A549 (cell line): ENCODE data around the gene GPRIN3. TPM values are rescaled to one million over a fixed set of nuclear protein-coding genes. Genes with fewer than 3 reads are reported as not detected.

Experiments
- ATAC-seq, 2 experiments: fragments of 200-7000 bp in 1 of 2; fragments of >200 bp in 1 of 2; cut with Nextera tagmentation in 1 of 2; cut with Tn5 transposase in 1 of 2; 3 replicates each; pipeline versions ENCODE4 v1.8.0 to v1.9.1; 2018 to 2020; ENCODE audit warnings: mild to moderate bottlenecking in 1 of 2, moderate library complexity in 1 of 2
- CTCF ChIA-PET: fragments of 300-600 bp; sonication (Branson Sonifier 250); formaldehyde crosslinking; extraction: SDS; loops from one replicate; lab custom pipeline; 2021; ENCODE audit warnings: antibody characterized with exemption, inconsistent platforms; lab: Yijun Ruan, JAX
- POLR2A ChIA-PET: fragments of 350-600 bp; formaldehyde crosslinking; extraction: SDS; loops from one replicate; lab custom pipeline; 2021; ENCODE audit warnings: antibody characterized with exemption, inconsistent platforms; lab: Yijun Ruan, JAX
- DNase-seq, 2 experiments: peaks; one replicate each; pipeline versions ENCODE4 v3.0.0 to v3.0.0-alpha.2; 2011 to 2016; ENCODE audit warnings: low read depth in 1 of 2, low spot score in 1 of 2
- FAIRE-seq: peaks from 2 replicates; lab custom pipeline; 2011; peaks lifted over from hg19 to GRCh38; lab: Jason Lieb, UNC
- H3K27ac ChIP-seq, 2 experiments: fragments of >200 bp; sonication (Bioruptor Twin); formaldehyde crosslinking; 3 replicates each; pipeline ENCODE4 v1.5.1; 2016 to 2017
- H3K4me1 ChIP-seq: fragments of >200 bp; sonication (Bioruptor Twin); formaldehyde crosslinking; 3 replicates; pipeline ENCODE4 v1.6.1; 2016
- H3K4me2 ChIP-seq: fragments of >200 bp; sonication (Bioruptor Twin); formaldehyde crosslinking; 3 replicates; pipeline ENCODE4 v1.6.1; 2016
- H3K4me3 ChIP-seq: fragments of >200 bp; sonication (Bioruptor Twin); formaldehyde crosslinking; 3 replicates; pipeline ENCODE4 v1.5.1; 2016
- H3K9me3 ChIP-seq: fragments of >200 bp; sonication (Bioruptor Twin); formaldehyde crosslinking; 3 replicates; pipeline ENCODE4 v1.6.1; 2016
- ATOH8 ChIP-seq: fragments of 250-450 bp; sonication (Bioruptor Pico); IDR thresholded peaks from 2 replicates; pipeline ENCODE4 v1.5.0; 2020; ENCODE audit warnings: low read depth, mild to moderate bottlenecking, moderate library complexity
- BCL3 ChIP-seq: fragments of >200 bp; sonication (Bioruptor Twin); formaldehyde crosslinking; IDR thresholded peaks from 3 replicates; pipeline ENCODE4 v1.6.1; 2016
- CBX2 ChIP-seq: fragments of 200-600 bp; sonication (generic); IDR thresholded peaks from 2 replicates; pipeline ENCODE4 v1.6.1; 2016; ENCODE audit warnings: low read depth, mild to moderate bottlenecking, borderline replicate concordance
- CBX8 ChIP-seq: fragments of 200-600 bp; sonication (generic); IDR thresholded peaks from 2 replicates; pipeline ENCODE4 v1.6.1; 2016
- CTCF ChIP-seq: fragments of >200 bp; sonication (Bioruptor Twin); formaldehyde crosslinking; IDR thresholded peaks from 3 replicates; pipeline ENCODE4 v1.5.1; 2016
- EHF ChIP-seq: fragments of 250-450 bp; sonication (Bioruptor Pico); IDR thresholded peaks from 2 replicates; pipeline ENCODE4 v1.5.0; 2020; ENCODE audit warnings: mild to moderate bottlenecking
- ELK1 ChIP-seq: fragments of 150-350 bp; IDR thresholded peaks from 2 replicates; pipeline ENCODE4 v1.6.1; 2014; ENCODE audit warnings: low read depth, mild to moderate bottlenecking, low read length
- ESRRA ChIP-seq: fragments of 150-350 bp; IDR thresholded peaks from 2 replicates; pipeline ENCODE4 v1.6.1; 2014; ENCODE audit warnings: mild to moderate bottlenecking, low read length, borderline replicate concordance
- FOSL2 ChIP-seq, 2 experiments: fragments of 450-650 bp in 1 of 2; fragments of >200 bp in 1 of 2; sonication (Bioruptor Twin) in 1 of 2; formaldehyde crosslinking; IDR thresholded peaks; 2 replicates each; pipeline versions ENCODE4 v1.5.0 to v1.6.1; 2016 to 2020; ENCODE audit warnings: mild to moderate bottlenecking in 1 of 2, moderate library complexity in 1 of 2
- FOXS1 ChIP-seq: fragments of 250-450 bp; sonication (Bioruptor Pico); IDR thresholded peaks from 2 replicates; pipeline ENCODE4 v1.5.0; 2020; ENCODE audit warnings: mild to moderate bottlenecking, moderate library complexity
- GATA3 ChIP-seq: IDR thresholded peaks from 2 replicates; pipeline ENCODE4 v1.6.1; 2012; ENCODE audit warnings: borderline replicate concordance
- HMGXB4 ChIP-seq: fragments of 250-450 bp; sonication (Bioruptor Pico); IDR thresholded peaks from 2 replicates; pipeline ENCODE4 v1.5.0; 2021; ENCODE audit warnings: mild to moderate bottlenecking, moderate library complexity, borderline replicate concordance
- HOXA7 ChIP-seq: fragments of 250-450 bp; sonication (Bioruptor Pico); IDR thresholded peaks from 2 replicates; pipeline ENCODE4 v1.5.0; 2020; ENCODE audit warnings: mild to moderate bottlenecking, moderate library complexity
- JUN ChIP-seq, 2 experiments: fragments of >200 bp; sonication (Bioruptor Twin); formaldehyde crosslinking; IDR thresholded peaks; 2 replicates in 1 of 2; 3 replicates in 1 of 2; pipeline ENCODE4 v1.6.1; 2016 to 2017
- MAFK ChIP-seq: fragments of 450-650 bp; IDR thresholded peaks from 2 replicates; pipeline ENCODE4 v1.6.1; 2014; ENCODE audit not compliant: partially characterized antibody
- MAX ChIP-seq: IDR thresholded peaks from 2 replicates; pipeline ENCODE4 v1.6.1; 2012
- MYC ChIP-seq: IDR thresholded peaks from 2 replicates; pipeline ENCODE4 v1.6.1; 2012; ENCODE audit warnings: mild to moderate bottlenecking, inconsistent platforms, low read length, improper control_type of control experiment, borderline replicate concordance
- NR3C1 ChIP-seq: fragments of >200 bp; sonication (Bioruptor Twin); formaldehyde crosslinking; IDR thresholded peaks from 3 replicates; pipeline ENCODE4 v1.6.1; 2017
- PHF8 ChIP-seq: fragments of 200-600 bp; sonication (generic); IDR thresholded peaks from 2 replicates; pipeline ENCODE4 v1.6.1; 2016; ENCODE audit warnings: low read depth, mild to moderate bottlenecking, antibody characterized with exemption, moderate library complexity, borderline replicate concordance
- POLR2A ChIP-seq: IDR thresholded peaks from 2 replicates; pipeline ENCODE4 v1.6.1; 2012; ENCODE audit warnings: mild to moderate bottlenecking, low read length
- POLR2AphosphoS2 ChIP-seq: conservative IDR thresholded peaks from 2 replicates; pipeline ENCODE4 v1.6.1; 2012; ENCODE audit warnings: low read length, improper control_type of control experiment, inconsistent platforms
- RARB ChIP-seq: fragments of 250-450 bp; sonication (Bioruptor Pico); IDR thresholded peaks from 2 replicates; pipeline ENCODE4 v1.8.0; 2021; ENCODE audit warnings: mild to moderate bottlenecking, moderate library complexity
- RFX5 ChIP-seq: fragments of 450-650 bp; IDR thresholded peaks from 2 replicates; pipeline ENCODE4 v1.7.1; 2014; ENCODE audit warnings: antibody characterized with exemption, mild to moderate bottlenecking, moderate library complexity
- SMC3 ChIP-seq: fragments of >200 bp; sonication (Bioruptor Twin); formaldehyde crosslinking; IDR thresholded peaks from 3 replicates; pipeline ENCODE4 v1.6.1; 2018; ENCODE audit warnings: inconsistent platforms
- SREBF2 ChIP-seq: fragments of 450-650 bp; IDR thresholded peaks from 2 replicates; pipeline ENCODE4 v1.6.1; 2014; ENCODE audit warnings: mild to moderate bottlenecking, moderate library complexity
- TFCP2L1 ChIP-seq: fragments of 250-450 bp; sonication (Bioruptor Pico); IDR thresholded peaks from 2 replicates; pipeline ENCODE4 v1.5.0; 2021; ENCODE audit warnings: mild to moderate bottlenecking
- ZC3H11A ChIP-seq: fragments of 450-650 bp; IDR thresholded peaks from 2 replicates; pipeline ENCODE4 v1.6.1; 2014; ENCODE audit warnings: antibody characterized with exemption, mild to moderate bottlenecking
- ZSCAN20 ChIP-seq: fragments of 250-450 bp; sonication (Bioruptor Pico); IDR thresholded peaks from 2 replicates; pipeline ENCODE4 v1.8.0; 2022; ENCODE audit warnings: mild to moderate bottlenecking, moderate library complexity
- WGBS: methylation state at CpG from one replicate; pipeline ENCODE4 v1.1.6; 2017; ENCODE audit errors: missing lambda C conversion rate; 5-methylcytosine and 5-hydroxymethylcytosine counted together
- polyA plus RNA-seq, 4 experiments: library from polyadenylated mRNA; depleted of rRNA in 3 of 4; stranded (reverse); fragments of >200 nt; fragmentation: RNase III in 1 of 4; extraction: RNeasy Plus Mini Kit Qiagen cat#74134 plus additional on column Dnase treatment in 1 of 4; gene quantifications; 2 replicates in 3 of 4; 3 replicates in 1 of 4; pipeline ENCODE4 v1.2.3, GENCODE V29; 2011 to 2017

GPRIN3 gene
- polyA plus RNA-seq, 2 of the 4 experiments (the other 2 are of a cell fraction), result 6.8 to 18.7 TPM

- DNase-seq (no peak), ATAC-seq (no peak), FAIRE-seq (no peak)
- Histone ChIP-seq H3K27ac (no peak overlapping the region), H3K4me1 (peaks cover 40% of the 10 kb centered on the region), H3K4me2 (no peak overlapping the region), H3K9me3 (peaks cover 12% of the 10 kb centered on the region), H3K4me3 (no peak overlapping the region)
- CTCF ChIA-PET, result interaction anchor here (1.0 kb wide), 1 partner anchor 9 kb away, joined by 3 read pairs; no protein-coding TSS in a partner anchor
- WGBS, result 81% methylated on average over 3 of the region's 3 CpGs
- POLR2A ChIA-PET, result no interaction called here
- TF ChIP-seq ELK1 (no peak), PHF8 (no peak), HMGXB4 (CRISPR knock-in tag) (no peak), JUN (IDR thresholded peaks at IDR 0.05) (no peak), RARB (CRISPR knock-in tag) (no peak), HOXA7 (CRISPR knock-in tag) (no peak), RFX5 (no peak), GATA3 (no peak), MYC (no peak), TFCP2L1 (CRISPR knock-in tag) (no peak), SMC3 (no peak), POLR2AphosphoS2 (no peak), ZSCAN20 (CRISPR knock-in tag) (no peak), ATOH8 (no peak), FOSL2 (IDR thresholded peaks at IDR 0.05) (no peak), FOSL2 (CRISPR knock-in tag; IDR thresholded peaks at IDR 0.05) (no peak), CBX8 (no peak), FOXS1 (CRISPR knock-in tag) (no peak), MAX (no peak)
Observed at GRCh38 chr4:89263265-89263664, 44.3 kb downstream of the GPRIN3 start.

GRCh38 chr4:89259301-89260028 is 48.1 kb downstream of the GPRIN3 start:
- DNase-seq (no peak), ATAC-seq (no peak), FAIRE-seq (no peak)
- 92% methylated on average over 3 of the region's 4 CpGs for WGBS
- Histone ChIP-seq H3K4me1 (peaks cover 61% of the 10 kb centered on the region), H3K27ac (peak overlapping the region in 1 of 2 experiments; percentile 48; a peak in 1 of 6 replicates), H3K4me2 (no peak overlapping the region), H3K9me3 (peaks cover 6% of the 10 kb centered on the region; the same call in 1 of the 3 replicates), H3K4me3 (no peak overlapping the region)
- POLR2A ChIA-PET, result no interaction called here
- CTCF ChIA-PET, result interaction anchor here (1.4 to 2.9 kb wide), 3 partner anchors 9 to 13 kb away, joined by 3 to 10 read pairs (median 4); no protein-coding TSS in a partner anchor
- TF ChIP-seq MYC, result no peak
- TF ChIP-seq ZC3H11A, result no peak
- no peak for TF ChIP-seq NR3C1
- no peak for TF ChIP-seq EHF
- no peak for TF ChIP-seq SREBF2
- TF ChIP-seq BCL3, result no peak
- TF ChIP-seq POLR2A, result no peak
- no peak for TF ChIP-seq SMC3
- TF ChIP-seq CBX2, result no peak
- TF ChIP-seq MAFK, result no peak
- no peak for TF ChIP-seq ESRRA
- TF ChIP-seq CTCF, result no peak
- no peak for TF ChIP-seq TFCP2L1 (CRISPR knock-in tag)
- no peak for TF ChIP-seq FOSL2 (IDR thresholded peaks at IDR 0.05)
- TF ChIP-seq FOSL2 (CRISPR knock-in tag; IDR thresholded peaks at IDR 0.05), result no peak
- TF ChIP-seq POLR2AphosphoS2, result no peak
